ENCODE results near the gene ATAD3C.
"Not testable (repeated sequence)": the region's sequence is repeated elsewhere in the genome, so short reads cannot be mapped to it uniquely, and the experiment has no call there.

The ATAD3C gene

DNA sequence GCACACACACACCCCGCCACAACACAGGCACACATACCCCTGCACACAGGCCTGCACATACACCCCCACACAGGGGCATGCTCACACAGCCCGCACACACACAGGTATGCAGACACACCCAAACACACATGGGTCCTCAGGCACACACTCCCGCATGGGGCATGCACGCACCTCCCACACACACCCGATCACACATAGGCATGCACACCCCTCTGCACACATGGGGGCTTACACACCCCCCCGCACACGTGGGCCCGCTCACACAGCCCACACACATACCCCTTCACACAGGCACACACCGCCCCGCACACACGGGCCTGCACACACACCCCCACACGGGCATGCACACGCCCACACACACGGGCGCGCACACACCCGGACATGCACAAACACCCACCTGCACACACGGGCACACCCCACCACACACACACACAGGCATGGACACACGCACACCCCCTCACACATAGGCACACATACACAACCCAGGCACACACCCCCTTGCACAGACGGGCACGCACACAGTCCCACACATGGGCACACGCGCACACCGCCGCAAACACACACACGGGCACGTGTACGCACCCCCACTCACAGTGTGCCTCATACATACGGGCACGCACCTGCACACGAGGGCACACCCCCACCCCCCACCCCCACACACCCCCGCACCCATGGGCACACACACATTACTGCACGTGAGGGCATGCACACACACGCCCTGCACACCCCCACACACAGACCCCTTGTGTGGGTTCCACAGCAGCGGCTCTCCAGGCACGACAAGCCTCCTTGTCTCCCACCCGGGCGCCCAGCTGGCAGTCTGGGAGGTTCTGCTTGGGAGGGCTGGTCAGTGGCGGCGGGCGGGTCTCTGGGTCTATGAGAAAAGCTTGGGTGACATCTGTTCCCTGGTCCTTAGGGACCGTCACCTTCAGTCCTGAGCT is 30.3 kb downstream of the ATAD3C start:
- DNase-seq: no peak

DNA sequence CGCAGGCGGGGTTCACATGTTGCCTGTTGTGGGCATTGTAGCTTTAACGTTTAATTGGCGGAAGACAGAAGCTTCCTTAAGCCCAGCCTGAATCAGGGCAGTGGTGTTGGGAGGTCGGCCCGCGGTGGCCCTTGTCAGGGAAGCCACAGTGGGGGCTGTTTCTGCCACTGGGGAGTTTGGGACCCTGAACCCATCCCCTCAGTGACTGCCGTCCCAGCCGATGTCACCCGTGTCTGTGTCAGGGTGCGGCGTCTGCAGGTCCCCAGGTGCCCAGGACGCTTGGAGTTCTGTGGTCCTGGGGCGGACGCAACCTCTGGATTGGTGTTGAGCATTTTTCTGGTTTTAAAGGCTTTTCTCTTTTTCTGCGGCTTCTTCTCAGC is 31.0 kb downstream of the ATAD3C start:
- DNase-seq: not testable (repeated sequence)

DNA sequence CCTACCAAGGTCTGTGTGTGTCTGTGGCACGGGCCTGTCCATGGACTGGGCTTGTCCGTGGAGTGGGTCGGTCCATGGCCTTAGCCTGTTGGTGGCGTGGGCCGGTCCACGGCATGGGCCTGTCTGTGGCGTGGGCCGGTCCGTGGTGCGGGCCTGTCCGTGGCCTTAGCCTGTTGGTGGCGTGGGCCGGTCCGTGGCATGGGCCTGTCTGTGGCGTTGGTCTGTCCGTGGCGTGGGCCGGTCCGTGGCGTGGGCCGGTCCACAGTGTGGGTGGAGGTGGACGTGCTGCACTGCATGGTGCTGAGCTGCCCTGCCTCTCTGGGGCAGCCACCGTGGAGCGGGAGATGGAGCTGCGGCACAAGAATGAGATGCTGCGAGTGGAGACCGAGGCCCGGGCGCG is 32.3 kb downstream of the ATAD3C start:
- DNase-seq: not testable (repeated sequence)

DNA sequence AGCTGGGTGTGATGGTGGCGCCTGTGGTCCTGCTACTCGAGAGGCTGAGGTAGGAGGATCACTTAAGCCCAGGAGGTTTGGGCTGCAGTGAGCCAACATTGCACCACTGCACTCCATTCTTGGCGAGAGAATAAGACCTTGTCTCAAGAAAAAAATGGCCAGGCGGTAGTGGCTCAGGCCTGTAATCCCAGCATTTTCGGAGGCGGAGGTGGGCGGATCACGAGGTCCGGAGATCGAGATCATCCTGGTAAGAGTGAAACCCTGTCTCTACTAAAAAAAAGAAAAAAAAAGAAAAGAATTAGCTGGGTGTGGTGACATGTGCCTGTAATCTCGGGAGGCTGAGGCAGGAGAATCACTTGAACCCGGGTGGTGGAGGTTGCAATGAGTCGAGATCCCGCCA is 33.4 kb downstream of the ATAD3C start:
- no peak for DNase-seq

DNA sequence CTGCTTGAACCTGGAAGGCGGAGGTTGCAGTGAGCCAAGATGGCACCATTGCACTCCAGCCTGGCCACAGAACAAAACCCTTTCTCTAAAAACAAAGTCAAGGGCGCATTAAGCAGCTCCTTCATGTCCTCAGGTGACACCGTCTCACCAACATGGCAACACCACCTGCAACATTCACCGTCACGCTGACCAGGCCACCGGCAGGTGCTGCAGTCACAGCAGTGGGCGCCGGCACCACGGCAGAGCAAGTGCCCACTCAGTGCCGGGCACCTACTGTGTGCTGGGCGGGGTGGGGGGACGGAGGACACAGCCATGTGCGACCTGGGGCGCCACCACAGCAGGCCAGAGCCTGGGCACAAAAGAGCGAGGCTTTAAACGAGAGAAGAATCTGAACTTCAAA is 34.2 kb downstream of the ATAD3C start:
- DNase-seq: no peak

DNA sequence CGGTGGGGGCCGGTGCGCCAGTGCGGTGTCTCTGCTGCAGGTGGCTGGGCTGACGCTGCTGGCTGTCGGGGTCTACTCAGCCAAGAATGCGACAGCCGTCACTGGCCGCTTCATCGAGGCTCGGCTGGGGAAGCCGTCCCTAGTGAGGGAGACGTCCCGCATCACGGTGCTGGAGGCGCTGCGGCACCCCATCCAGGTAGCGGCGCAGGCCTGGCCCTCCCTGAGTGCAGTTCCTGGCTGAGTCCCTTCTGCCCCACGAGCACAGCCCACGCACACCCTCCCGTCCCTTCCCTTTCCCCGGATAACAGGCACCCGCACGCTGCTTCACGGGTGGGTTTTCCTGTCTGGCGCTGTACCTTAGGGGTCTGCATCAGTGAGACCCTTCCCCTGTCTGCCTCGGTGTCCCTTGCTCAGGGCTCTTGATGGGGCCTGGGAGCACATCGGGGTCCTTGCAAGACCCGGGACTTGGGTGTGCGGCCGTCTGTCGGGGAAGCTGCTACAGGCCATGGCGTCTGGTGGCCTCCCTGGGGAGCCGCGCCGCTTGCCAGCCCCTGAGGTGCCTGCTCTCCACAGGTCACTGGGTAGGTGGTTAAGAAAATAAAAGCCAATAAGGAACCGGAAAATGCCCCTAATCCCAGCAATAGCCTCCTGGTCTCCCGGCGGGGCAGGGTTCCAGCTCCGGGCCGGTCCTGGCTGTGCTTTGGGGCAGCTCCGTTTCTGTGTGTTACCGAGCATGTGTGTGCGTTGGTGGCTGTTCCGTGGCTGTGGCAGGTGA is 35.7 kb downstream of the ATAD3C start:
- DNase-seq: not testable (repeated sequence)

DNA sequence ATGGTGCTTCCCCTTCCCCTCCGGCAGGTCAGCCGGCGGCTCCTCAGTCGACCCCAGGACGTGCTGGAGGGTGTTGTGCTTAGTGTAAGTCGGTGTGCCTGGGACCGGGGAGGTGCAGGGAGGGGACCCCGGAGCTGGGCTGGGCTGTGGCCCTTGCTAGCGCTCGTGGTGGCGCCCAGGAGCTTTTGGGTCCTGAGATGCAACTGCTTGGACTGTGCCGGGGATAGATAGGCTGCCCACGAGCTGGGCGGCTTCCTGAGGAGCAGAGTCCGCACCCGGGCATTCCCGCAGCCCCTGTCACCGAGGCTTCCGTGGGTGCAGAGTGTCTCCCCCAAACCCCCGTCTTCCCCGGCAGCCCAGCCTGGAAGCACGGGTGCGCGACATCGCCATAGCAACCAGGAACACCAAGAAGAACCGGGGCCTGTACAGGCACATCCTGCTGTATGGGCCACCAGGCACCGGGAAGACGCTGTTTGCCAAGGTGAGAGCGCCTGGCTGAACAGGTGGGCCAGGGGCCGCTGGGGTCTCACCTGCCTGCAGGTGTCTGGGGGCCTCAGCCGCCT is 36.3 kb downstream of the ATAD3C start:
- not testable (repeated sequence) for DNase-seq

DNA sequence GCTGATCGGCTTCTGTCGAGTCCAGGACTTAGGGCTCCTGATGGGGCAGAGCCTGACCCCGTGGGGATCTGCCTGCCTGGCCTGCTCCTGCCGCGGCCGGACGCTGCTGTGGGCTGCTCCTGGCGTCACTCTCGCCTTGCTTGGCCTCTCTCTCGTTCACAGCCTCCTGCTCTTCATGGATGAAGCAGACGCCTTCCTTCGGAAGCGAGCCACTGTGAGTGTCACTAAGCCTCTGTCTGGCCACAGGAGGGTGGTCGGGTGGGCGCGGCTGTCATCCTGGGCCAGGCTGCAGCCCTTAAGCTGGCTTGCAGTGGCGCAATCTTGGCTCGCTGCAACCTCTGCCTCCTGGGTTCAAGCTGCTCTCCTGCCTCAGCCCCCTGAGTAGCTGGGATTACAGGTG is 38.2 kb downstream of the ATAD3C start:
- no peak for DNase-seq

DNA sequence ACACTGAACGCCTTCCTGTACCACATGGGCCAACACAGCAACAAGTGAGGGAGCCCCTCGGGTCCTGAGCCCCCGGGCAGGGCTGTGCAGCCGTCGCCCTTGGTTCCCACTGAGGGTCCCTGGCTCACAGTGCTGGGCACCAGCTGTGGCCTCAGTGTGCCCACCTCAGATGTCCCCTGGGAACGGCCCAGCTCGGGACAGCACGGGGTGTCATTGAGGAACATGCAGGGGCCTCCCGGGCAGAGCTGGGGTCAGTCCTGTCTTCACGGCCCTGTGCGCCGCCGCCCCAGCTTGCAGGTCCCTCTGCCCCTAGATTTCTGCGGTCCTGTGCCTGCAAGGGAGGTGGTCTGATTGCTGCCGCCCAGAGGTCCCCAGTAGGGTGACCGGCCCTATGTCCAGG is 39.7 kb downstream of the ATAD3C start:
- no peak for DNase-seq

DNA sequence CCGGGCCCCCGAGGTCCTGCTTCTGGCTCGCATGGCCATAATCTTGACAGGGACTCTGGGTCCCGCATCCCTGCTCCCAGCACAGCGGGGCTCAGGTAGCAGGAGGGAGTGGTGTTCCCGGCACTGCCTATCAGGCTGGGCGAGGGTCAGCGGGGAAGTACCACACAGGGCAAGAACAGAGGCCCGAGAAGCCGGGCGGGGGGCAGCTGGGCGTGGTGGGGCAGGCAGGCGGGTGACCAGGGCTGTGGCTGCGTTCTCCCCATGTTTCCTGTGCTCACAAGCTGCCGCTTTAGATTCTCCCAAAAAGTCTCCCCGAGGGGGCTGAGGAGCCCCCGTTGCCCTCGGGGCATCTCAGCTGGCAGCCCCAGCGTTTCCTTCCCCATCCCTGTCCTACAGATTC is 40.4 kb downstream of the ATAD3C start:
- no peak for DNase-seq

DNA sequence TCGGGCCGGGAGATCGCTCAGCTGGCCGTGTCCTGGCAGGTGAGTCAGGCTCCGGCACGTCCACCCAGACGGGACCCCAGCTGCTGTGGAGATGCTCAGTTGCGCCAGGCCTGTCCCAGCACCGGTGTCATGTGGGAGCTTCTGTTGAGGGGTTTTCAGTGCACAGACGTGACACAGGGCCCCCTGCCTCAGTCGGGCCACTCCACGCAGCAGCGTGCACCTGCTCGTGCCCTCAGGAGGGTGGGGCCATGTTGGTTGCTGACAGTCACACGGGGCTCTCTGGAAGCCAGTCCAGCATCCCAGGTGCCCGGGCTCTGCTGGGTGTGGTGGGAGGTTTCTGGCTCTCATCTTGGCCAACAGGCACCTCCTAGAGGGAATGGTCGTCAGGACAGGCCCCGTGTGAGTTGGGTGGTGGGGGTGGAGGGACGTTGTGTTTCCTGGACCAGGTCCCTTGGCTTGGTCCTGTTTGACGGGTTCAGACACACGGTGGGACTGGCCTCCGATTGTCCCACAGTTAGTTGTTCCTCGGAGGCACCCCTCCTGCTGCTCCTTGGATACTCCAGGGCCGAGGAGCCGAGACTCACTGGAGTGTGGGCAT is 41.2 kb downstream of the ATAD3C start:
- DNase-seq: no peak

DNA sequence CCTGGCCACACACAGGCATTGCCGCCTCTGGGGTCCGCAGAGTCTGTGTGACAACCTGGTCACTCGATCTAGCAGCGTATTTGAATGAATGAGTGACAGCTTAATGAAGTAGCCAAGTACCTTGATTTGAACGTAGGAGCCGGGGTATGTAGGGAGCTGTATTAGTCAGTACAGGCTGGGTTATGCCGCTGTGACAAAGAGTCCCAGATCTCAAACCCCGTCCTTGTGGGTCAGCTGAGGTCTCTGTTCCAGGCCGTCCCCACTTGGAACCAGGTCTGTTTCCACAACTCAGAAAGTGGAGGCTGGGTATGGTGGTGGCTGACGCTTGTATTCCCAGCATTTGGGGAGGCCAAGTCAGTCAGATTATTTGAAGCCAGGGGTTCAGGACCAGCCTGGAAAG is 42.1 kb downstream of the ATAD3C start:
- no peak for DNase-seq

DNA sequence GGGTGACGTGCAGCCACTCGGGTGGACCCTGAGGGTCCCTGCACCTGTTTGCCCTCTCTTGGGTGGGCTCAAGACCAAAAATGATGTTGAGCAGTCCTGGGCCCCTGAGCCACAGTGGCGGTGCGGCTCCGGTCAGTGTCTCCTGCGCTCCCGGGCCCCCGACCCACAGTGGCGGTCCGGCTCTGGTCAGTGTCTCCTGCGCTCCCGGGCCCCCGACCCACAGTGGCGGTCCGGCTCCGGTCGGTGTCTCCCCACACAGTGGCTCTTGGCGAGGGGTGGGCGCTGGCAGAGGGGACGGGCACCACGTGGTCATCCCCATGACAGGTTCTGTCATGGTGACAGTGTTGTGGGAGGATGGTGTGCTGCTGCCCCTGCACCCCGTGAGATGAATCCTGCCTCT is 44.8 kb downstream of the ATAD3C start:
- DNase-seq: not testable (repeated sequence)

DNA sequence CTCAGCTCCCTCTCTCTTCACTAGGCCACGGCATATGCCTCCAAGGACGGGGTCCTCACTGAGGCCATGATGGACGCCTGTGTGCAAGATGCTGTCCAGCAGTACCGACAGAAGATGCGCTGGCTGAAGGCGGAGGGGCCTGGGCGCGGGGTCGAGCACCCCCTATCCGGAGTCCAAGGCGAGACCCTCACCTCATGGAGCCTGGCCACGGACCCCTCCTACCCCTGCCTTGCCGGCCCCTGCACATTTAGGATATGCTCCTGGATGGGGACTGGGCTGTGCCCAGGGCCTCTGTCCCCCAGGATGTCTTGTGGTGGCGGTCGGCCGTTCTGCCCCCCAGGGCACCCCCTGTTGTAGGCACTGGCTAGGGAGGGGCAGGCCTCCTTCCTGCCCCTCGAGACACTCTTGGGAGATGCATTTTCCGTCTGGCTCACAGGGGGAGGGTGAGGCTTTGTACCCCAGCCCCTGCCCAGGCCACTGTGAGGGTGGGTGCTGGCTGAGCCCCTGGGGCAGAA is 46.0 kb downstream of the ATAD3C start:
- not testable (repeated sequence) for DNase-seq

DNA sequence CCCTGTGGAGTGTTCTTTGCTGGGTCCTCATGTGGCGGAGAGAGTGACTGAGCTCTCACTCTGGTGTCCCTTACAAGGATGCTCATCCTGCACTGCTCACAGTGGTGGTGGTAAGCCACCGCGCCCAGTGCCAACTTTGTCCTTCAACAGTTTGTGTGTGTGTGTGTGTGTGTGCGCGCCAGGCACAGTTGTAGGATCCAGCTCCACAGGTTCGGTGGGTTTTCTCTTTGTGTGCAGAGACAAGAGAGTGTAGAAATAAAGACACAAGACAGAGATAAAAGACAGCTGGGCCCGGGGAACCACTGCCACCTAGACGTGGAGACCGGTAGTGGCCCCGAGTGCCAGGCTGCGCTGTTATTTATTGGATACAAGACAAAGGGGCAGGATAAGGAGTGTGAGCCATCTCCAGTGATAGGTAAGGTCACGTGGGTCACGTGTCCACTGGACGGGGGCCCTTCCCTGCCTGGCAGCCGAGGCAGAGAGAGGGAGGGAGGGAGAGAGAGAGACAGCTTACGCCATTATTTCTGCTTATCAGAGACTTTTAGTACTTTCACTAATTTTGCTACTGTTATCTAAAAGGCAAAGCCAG is 55.4 kb downstream of the ATAD3C start:
- DNase-seq: peak; percentile 87

DNA sequence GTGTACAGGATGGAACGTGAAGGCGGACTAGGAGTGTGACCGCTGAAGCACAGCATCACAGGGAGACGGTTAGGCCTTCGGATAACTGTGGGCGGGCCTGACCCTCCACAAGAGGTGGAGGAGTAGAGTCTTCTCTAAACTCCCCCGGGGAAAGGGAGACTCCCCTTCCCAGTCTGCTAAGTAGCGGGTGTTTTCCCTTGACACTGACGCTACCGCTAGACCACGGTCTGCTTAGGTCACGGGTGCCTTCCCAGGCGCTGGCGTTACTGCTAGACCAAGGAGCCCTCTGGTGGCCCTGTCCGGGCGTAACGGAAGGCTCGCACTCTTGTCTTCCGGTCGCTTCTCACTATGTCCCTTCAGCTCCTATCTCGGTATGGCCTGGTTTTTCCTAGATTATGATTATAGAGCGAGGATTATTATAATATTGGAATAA is 55.9 kb downstream of the ATAD3C start:
- peak; percentile 33 for DNase-seq

DNA sequence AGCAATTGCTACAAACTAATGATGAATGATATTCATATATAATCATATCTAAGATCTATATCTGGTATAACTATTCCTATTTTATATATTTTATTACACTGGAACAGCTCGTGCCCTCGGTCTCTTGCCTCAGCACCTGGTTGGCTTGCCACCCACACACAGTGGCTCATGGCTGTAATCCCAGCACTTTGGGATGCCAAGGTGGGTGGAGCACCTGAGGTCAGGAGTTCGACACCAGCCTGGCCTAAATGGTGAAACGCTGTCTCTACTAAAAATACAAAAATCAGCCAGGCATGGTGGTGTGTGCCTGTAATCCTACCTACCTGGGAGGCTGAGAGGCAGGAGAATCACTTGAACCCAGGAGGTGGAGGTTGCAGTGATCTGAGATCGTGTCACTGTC is 56.3 kb downstream of the ATAD3C start:
- not testable (repeated sequence) for DNase-seq

DNA sequence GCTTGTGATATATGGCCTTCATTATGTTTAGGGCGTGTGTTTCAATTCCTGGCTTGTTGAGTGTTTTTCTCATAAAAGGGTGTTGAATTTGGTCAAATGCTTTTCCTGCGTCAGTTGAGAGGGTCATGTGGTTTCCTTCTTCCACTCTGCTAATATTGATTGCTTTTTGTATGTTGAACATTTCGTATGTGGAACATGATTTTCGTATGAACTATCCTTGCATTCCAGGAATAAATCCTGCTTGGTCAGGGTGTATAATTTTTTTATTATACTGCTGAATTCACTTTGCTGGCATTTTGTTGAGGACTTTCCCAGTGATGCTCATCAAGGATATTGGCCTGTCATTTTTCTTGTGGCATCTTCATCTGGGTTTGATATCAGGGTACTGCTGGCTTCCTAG is 57.8 kb downstream of the ATAD3C start:
- DNase-seq: no peak

DNA sequence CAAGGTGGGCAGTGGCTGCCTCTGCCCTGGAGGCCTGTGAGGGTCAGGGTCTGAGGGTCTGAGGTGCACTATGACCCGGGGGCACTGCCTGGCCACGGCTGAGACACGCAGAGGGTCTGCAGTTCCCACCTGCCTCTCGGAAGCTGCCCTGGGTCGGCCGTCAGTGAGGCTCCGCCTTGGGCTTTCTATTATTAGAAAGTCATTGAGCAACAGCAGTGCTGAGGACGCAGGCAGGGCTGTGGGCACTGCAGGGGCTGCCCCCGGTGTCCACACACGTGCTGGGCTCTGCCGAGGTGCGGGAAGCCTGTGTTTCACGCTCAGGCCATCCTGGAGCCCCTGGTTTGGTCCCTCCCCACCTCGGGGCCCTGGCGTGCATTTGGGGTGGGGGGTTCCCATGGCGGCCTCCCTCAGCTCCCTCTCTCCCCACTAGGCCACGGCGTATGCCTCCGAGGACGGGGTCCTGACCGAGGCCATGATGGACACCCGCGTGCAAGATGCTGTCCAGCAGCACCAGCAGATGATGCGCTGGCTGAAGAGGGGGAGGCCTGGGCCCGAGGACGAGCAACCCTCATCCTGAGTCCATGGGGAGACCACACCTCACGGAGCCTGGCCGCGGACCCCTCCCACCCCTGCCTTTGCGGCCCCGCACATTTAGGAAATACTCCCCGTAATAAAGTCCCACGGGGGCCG is 59.4 kb downstream of the ATAD3C start:
- DNase-seq: not testable (repeated sequence)

DNA sequence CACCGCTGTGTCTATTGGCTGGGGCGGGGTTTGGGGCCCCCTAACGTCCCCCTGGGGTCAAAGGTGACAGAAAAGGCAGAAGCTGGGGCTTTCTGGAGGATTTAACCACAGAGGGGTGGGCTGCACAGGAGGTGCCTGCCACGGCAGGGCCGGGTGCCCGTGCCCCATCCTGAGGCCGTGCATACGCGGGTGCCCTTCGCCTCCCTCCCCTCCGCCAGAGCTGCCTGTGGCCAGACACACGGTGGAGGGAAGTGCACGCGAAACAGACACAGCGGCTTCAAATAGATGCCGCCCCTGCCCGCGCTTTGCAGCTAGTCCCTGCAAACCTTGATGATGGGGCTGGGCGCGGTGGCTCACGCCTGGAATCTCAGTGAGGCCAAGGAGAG is 60.0 kb downstream of the ATAD3C start:
- DNase-seq: not testable (repeated sequence)

DNA sequence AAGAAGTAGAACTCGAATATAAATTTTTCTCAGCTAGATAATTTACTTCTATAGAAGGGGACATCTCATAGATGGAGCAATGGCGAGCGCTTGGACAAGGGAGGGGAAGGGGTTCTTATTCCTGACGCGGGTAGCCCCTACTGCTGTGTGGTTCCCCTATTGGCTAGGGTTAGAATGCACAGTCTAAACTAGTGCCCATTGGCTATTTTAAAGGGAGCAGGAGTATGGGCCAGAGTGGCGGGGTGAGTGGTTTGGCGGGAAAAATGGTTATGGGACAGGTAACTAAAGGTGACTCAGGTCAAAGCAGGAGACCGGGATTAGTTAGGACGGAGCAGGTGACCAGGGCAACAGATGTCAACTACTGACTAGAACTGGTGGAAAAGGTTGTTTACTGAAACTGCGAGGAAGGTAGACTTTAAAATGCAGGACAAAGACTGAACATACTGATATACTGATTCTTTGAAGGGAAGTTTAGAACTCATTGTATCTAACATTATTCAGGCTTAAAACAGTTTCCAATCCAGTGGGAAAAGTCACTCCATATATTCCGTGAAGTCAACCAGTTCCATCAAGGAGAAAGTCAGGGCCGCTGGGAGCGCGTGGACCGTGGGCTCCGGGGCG is 61.5 kb downstream of the ATAD3C start:
- DNase-seq: no peak
